Stimulated activated CD8-positive, alpha-beta memory T cell treated with anti-CD3 and anti-CD28 coated beads, Interleukin-2, amount 100 ng/mL, for 48 hours (primary cell): ENCODE results near the gene FBXL5.
A peak's percentile ranks its signal among the peaks of the same experiment; 100 is the strongest.
"Not testable (repeated sequence)": the region's sequence is repeated elsewhere in the genome, so short reads cannot be mapped to it uniquely, and the experiment has no call there.

Experiments used
- DNase-seq, 2 donors: peaks; one replicate each; pipeline ENCODE4 v3.0.0-alpha.2; 2020; ENCODE audit warnings: low read depth in 2 of 2

Gene FBXL5

DNA sequence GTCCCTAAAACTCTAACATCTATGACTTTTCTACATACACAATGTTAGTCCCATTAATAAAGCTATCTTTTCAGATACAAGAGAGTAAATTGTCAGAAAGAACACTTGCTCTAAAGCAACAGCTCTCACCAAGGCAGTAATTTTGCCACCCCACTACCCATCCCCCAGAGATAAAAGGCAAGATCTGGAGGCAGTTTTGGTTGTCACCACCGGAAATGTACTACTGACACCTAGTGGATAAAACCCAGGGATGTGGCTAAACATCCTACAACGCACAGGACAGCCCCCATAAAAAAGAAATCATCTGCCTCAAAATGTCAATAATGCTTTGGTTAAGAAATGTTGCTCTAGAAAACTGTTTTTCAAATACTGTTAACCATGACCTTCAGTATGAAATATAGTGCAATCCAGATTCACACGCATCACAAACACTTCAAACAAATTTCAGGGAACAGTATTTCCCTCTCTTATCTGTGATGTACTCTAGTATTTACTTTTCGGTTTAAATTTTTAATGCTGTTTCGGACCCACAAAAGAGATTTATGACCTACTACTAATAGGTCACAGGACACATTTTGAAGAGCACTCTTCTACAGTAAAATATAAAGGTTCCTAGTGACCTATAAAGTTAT, 5.1 kb downstream of the FBXL5 start:
- peak; percentile 8 to 17 for DNase-seq

DNA sequence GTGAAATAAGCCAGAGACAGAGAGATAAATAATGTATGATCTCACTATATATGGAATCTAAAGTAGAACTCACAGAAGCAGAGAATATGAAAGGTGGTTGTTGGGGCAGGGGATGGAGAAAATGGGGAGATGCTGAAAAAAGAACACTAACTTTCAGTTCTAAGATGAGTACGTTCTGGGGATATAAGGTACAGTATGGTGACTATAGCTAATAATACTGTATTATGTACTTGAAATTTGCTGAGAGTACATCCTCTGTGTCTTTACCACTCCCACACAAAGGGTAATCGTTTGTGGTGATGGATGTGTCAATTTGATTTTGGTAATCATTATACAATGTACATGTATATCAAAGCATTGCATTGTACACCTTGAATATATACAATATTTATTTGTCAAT, 6.6 kb downstream of the FBXL5 start:
- DNase-seq, result no peak

DNA sequence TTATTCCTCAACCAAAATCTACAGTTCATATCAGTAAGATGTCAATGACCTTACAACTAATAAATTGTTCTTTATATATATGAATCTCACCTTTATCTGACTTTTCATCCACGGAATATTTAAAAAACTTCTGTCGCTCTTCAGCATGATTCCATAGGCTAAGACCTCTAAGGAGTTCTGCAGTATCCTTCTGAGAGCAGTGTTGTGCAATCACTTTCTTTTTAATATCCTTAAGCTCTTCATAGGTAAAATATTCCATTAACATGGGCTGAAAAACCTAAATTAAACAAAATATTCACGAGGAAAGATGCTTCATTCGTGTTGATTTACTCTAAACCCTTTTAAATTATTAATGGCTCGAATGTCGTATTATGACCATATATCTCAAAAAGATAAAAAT, 16.7 kb downstream of the FBXL5 start:
- DNase-seq, result no peak

DNA sequence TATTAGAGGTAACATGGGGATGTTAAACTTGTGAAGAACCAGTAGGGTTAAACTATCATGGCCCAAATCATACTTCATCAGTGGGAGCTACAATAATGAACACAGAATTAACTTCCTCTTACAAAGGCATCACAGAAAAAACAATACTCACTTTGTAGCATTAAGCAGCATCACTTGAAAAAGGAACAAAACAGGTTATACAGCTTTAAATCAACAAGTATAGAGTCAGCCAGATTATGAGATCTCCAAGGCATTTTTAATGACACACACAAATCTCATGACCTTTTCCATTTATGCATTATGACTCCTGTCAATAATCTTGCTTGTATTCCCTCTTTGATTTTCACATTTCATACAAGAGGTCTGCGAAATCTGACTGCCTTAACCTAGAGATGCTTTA, 18.3 kb downstream of the FBXL5 start:
- no peak for DNase-seq

DNA sequence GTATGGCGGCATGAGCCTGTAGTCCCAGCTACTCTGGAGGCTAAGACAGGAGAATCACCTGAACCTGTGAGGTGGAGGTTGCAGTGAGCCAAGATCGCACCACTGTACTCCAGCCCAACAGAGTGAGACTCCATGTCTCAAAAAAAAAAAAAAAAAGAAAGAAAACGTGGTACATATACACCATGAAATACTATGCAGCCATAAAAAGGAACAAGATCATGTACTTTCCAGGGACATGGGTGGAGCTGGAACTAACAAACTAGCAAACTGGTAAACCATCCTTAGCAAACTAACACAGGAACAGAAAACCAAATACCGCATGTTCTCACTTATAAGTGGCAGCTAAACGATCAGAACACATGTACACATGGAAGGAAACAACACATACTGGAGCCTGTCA, 37.8 kb downstream of the FBXL5 start:
- DNase-seq, result not testable (repeated sequence)

DNA sequence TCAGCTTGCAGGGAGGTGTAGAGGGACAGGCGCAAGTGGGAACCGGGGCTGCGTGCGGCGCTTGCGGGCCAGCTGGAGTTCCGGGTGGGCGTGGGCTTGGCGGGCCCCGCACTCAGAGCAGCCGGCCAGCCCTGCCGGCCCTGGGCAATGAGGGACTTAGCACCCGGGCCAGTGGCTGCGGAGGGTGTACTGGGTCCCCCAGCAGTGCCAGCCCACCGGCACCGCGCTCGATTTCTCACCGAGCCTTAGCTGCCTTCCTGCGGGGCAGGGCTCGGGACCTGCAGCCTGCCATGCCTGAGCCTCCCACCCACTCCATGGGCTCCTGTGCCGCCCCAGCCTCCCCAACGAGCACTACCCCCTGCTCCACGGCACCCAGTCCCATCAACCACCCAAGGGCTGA, 40.3 kb downstream of the FBXL5 start:
- DNase-seq, result not testable (repeated sequence)

DNA sequence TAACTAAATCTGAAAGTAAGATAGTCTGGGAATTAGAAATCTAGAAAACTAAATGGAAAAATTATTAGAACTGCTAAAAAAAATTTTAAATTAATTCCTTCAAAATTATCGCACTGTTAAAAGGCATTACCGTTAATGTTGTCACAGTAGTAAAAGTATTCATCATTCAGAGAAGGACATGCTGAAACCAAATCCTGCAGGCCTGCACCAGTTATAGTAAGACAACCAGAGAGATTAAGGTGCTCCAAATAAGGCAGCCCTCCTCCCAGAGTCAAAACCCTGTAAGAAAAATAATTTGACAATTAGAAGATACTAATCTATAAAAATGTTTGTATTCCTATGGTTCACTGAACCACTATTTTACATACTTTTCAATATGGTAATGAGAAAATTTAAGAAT, 43.0 kb downstream of the FBXL5 start:
- no peak for DNase-seq

DNA sequence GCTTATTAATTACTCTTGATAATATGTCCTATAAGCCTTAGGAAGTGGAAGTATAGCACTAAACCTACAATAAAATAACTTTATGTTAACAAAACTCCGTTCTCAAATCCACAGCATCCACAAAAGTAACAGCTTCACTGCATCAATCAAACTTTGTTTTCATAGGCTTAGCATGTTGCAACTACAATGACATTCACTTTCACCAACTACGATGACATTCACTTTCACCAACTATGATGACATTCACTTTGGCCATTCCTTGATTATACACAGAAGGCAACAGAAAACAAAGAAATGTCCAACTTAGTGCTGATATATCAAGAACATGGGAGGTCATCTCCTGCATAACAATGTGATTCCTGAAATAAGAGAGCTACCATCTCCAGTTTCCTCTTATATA, 44.3 kb downstream of the FBXL5 start:
- no peak for DNase-seq

DNA sequence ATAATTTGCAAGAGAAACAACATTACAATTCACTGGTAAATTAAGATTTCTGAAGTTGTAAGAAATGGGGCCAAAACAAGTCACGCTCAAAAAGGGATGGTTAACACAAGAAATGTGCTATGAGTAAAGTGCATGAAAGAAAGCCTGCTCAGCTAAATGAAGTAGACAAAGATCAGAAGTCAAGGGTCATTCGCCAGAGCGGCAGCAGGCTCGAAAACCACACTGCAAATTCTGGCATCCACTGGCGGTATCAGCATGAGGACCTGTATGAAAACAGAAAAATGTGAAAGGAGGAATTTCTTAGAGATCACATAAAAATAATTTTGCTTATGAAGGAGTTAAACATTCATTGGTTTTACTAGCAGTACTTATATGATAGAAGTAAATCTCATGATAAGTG, 49.6 kb downstream of the FBXL5 start:
- DNase-seq, result no peak

DNA sequence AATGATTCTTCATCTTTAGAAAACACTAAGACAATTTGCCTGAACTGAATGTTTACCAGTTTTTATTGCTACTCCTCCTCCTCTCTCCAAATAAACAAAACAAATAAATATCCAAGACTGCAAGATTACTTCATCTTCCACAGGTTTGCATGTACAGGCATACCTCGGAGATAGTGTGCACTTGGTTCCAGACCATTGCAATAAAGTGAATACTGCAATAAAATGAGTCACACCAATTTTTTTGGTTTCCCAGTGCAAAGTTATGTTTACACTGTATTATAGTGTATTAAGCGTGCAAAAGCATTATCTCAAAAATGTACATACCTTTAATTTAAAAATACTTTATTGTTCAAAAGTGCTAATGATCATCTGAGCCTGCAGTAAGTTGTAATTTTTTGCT, 53.3 kb downstream of the FBXL5 start:
- no peak for DNase-seq

DNA sequence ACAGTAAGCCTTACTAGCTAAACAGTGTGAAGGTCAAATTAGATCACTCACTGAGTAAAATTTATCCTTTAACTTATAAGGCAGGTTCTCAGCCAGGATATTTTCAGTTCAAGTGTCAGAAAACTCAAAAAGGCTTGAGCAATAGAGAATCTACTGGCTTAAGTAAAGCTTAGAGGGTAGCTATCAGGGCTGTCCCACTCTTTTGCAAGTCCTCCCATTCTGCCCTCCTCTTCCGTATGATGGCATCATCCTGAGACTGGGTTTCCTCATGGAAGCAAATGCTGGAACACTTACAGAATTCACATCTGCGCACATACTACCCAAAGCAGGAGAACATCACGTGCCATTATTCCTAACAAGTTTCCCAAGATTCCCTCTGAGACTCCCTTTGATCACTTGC, 55.0 kb downstream of the FBXL5 start:
- no peak for DNase-seq

DNA sequence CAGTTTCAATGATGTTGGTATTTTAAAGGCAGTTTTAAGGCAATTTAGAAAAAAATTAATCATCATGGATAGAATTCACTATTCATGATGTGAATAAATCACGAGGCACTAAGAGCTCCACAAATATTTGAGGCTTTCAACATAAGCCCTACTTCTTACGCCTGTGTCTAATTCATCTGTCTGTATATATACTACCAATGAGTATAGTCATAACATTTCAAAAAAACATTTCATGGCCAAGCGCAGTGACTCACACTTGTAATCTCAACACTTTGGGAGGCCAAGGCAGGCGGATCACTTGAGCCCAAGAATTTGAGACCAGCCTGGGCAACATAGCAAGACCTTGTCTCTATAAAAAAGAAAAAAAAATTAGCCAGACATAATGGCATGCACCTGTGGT, 56.5 kb downstream of the FBXL5 start:
- DNase-seq, result no peak

DNA sequence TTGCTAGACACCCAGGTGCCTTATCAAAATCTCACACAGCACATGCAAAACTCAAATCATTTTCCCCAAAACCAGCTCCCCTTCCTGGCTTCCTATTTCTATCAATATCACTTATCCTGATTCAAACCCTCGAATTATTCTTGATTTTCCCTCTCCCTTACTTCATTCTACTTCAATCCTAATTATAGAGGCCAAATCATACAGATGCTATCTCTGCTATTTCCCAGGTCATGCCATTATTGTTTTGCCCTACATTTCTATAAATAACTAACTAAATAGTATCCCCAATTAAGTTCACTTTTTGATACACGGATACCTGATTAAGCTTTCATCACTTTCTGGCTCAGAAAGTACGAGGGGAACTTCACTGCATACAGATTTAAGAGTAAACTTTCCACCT, 62.4 kb downstream of the FBXL5 start:
- DNase-seq, result no peak

DNA sequence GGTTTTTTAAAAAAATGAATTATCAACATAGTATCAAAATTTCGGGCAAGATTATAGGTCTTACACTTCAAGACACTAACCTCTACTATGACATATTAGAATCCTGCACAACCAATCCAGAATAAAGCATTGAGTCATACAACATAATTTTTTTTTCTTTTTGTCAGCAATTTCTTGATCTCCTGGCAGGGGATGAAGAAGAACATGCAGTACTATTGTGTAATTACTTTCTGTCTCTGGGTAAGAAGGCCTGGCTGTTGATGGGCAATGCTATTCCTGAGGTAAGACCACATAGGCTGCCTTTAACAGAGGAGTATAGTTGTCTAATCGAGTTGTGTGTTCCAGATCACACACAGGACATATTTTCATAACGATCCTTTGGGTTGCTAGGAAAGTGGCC, 67.5 kb downstream of the FBXL5 start:
- DNase-seq, result no peak

DNA sequence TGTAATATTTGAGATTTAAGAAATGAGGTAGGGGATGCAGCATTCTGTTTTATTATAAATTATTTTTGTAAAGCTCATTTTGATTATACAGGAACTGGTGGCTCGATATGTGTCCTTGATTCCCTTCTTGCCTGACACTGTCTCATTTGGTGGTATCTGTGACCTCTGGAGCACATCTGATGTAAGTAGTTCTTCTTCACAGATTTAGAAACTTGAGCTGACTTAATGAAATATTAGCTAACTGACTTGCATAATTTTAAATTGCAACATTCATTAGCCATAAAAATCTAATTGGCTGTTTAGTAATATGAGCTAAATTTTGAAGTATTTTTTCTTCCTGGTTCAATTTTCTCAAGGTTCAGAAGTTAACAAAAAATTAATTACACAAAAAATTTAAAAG, 69.1 kb downstream of the FBXL5 start:
- no peak for DNase-seq

DNA sequence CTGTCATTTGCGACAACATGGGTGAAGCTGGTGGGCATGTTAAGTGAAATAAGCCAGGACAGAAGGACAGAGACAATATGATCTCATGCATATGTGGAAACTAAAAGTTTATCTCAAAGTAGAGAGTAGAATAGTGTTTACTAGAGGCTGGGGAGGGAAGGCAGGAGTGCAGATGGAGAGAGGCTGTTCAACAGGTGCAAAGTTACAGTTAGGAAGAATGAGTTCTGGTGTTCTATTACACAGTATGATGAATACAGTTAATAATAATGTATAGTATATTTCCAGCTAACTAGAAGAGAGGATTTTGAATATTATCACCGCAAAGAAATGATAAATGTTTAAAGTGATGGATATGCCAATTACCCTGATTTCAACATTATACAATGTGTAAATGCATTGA, 69.8 kb downstream of the FBXL5 start:
- DNase-seq, result no peak

DNA sequence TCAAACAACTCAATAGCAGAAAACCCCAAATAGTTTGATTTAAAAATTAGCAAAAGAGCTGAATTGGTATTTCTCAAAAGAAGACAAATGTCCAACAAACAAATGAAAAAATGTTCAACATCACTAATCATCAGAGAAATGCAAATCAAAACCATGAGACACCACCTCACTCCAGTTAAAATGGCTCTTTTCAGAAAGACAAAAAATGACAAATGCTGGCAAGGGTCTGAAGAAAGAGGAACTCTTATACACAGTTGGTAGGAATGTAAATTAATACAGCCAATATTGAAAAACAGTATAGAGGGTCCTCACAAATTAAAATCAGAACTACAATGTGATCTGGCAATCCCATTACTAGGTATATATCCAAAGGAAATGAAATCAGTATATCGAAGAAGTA, 70.4 kb downstream of the FBXL5 start:
- DNase-seq, result no peak

DNA sequence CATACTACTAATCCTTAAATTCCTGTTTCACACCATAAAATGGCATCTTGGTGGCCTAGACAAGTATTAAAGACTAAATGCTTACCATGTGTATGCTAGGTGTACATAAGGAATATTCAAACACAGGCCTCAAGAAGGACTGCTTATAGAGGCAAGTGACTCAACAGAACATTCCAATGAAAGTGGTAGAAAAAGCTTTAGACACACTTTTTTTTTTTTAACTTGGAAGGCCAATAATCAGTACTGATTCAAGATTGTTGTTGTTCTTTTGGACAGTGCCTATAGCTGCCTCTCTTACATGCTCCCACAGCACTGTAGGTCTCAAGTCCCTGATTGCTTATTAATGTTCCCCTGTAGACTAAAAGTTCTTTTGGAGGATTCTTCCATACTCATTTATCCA, 77.6 kb downstream of the FBXL5 start:
- DNase-seq, result no peak

DNA sequence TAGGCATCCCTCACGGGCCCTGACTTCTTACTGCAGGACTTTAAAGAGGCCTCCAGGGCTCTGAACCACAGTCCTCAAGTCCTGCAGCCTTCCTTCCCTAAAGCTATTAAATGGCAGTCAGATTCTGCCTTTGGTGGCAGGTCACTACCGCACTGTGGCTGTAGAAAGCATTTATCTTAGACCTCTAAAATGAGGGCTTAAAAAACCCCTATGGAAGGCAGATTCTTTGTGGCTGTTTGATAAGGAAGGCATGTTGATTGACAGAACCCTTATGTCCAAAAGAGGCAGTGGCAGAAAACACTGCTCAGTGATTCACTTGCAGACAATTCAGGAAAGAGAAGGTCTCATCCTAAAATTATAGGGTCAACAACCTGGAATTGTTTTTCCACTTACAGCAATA, 79.2 kb downstream of the FBXL5 start:
- DNase-seq, result no peak

DNA sequence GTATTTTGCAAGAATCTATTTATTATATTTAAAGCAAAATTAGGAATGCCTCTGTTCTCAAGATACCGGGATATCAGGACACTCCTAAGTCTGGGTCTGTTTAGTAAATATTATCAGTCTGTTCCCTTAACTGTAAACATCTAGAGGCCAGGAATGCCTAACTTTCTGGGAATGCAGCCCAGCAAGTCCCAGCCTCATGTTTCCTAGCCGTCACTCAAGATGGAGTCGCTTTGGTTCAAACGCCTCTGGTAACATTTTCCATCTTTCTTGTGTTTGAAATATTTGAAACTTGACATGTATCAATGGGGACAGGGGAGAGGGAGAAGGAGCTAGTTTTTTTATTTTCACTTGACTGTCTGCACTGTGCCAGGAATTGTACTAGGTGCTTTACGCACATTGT, 85.4 kb downstream of the FBXL5 start:
- no peak for DNase-seq

DNA sequence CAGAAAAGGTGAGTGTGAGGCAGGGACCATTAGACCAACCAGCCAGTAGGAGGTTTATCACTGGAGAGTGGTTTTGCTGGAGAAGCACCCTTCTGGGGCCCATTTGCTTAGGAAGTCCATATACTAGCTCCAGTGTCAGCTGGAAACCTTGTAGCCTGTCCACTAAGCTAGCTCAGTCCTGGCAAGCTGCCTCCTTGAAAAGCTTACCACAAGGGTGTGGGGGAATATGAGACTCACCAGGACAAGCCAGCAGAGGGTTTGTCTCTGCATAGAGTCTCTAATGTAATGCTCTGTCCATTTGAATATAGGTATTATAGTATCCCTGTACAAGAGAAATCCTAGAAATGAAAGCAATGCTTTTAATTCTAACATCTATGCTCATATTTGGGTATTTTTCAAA, 86.3 kb downstream of the FBXL5 start:
- DNase-seq, result no peak

DNA sequence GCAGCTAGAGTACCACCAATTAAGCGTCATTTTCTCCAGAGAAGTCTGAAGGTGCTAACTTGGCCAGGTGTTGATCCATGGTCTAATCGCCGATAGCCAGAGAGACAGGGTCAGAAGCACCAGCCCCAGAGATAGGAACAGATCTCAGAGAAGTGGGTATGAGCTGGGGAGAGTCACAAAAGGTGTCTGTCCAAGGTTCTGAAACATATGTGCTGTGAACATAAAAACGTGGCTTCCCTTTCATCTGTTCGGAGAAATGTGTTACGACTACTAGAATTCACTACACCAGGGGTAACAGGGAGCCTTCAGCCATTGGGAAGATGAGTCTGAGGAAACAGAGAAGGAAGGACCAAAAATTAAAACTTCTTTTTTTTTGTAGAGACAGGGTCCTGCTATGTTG, 91.3 kb downstream of the FBXL5 start:
- DNase-seq, result no peak

DNA sequence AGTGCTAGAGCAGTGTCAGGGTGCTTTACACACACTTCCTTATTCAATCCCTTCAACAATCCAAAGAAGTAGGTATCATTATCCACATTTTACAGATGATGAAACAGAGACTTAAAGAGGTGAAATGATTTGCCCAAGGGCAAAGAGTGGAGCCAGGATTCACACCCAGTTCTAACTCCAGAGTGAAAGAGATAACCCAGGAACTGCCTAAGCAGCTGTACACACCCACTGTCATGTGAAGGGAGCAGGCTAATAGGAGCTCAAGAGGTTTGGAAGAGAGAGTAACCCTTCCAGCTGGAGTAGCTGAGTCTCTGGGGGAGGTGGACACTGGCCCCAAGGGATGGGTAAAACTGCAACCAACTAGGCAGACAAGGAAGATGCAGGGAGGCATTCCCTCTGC, 92.5 kb downstream of the FBXL5 start:
- DNase-seq, result no peak

DNA sequence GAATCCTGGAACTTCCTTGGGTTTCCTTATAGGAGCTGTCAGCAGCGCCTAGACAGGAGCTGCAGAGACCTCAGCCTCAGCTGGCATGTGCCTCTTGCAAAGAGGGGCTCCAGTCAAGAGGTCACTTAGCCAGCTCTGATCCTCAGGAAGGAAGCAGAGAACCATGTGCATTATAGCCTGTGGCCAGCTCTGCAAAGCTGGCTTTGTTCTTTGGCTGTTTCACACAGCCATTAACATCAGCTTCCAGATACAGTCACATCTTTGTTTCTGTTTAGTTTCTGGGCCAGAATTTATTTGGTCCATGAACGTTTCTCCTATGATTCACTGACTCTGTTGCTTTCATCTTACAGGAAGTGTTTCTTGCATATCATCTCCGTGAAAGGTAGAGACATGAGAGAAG, 93.0 kb downstream of the FBXL5 start:
- DNase-seq, result no peak

DNA sequence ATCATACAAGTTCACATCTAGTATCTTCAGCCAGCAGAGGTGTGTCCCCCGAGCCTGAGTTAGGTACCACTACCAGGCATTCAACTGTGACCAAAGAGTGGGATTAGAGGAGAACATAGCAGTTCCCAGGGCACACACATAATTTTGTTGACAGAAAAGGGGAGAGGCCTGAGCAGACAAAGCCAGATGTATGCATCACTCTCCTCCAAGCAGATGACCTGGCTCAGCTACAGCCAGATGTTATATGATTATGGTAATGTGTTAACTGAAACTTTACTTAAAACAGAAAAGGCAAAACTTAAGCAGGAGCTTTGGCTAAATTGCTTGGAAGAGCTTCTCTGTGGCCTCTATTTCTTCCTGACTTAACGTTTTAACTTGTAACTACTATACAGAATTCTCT, 96.6 kb downstream of the FBXL5 start:
- no peak for DNase-seq
